Midbrain (tissue), 1 donor: ENCODE data around the gene FOLH1.
"Not testable (repeated sequence)": the region's sequence is repeated elsewhere in the genome, so short reads cannot be mapped to it uniquely, and the experiment has no call there.

Experiments
- DNase-seq: peaks from one replicate; lab custom pipeline; 2025; lab: John Stamatoyannopoulos, UW

FOLH1 gene

DNA sequence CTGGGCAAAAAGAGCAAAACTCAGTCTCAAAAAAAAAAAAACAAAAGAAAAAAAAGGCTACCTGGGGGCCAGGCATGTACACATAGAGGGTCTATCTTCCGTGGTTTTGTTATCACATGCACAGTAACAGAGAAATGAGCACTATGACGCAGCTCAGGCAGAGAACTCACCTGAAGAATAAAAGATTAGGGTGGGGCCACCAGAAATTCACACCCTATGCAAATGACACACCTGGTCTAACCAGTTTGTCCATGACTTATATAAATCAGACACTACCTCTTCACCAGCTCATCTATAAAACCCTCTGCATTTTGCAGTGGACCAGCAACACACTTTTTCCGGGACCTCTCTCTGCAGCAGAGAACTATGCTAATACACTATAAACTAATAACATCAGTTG lies 30.5 kb downstream of the FOLH1 start:
- DNase-seq: not testable (repeated sequence)

DNA sequence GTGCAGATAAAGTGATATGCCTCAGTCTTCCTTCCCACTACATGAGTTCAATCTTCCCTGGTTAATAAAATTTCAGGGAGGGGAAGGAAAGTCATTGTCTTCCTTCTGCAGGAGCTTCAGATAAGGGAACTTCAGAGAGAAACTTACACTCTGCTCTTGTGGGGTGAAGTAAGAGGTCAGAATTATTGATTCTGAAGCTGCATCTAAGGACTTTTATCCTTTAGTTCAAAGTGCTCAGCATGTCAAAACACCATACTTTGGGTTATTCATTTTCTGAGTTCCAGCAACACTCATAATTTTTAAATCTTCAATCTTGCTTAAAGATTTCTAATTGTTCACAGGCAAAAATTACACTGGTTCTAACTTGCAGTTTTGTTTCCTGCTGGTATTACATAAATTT lies 33.0 kb downstream of the FOLH1 start:
- not testable (repeated sequence) for DNase-seq

DNA sequence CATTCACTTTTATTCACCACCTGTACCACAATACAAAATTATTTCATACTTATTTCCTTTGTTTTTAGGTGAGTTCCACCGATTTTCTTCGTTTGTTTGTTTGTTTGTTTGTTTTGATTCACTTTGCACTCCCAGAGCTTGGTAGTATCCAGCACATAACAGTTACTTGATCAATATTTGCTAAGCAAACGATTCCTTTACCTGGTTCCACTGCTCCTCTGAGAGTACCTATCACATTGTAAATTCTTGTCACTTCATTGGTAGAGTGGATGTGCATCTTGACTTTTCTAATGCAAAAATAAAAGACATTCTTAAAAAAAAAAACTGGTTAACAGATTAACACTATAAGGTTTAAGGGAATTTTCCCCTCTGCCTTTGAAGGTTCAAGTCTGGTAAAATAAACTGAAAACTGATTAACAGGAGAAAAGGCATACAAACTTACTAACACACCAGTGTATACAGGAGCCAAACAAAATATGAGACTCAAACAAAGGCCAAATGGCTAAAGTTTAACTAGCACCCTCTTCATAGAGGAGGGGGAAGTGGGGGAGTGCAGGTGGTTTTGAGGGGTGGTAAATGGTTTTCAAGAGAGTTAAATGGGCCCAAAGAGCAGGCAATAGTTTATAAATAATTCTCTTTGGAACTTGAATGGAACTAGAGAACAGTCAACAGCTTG lies 33.6 kb downstream of the FOLH1 start:
- not testable (repeated sequence) for DNase-seq

GRCh38 chr11:49171613-49172012 lies 36.8 kb downstream of the FOLH1 start:
- DNase-seq: peak; percentile 68

- DNase-seq: not testable (repeated sequence)
Observed at GRCh38 chr11:49169579-49169978, 38.8 kb downstream of the FOLH1 start.

GRCh38 chr11:49168992-49169391 lies 39.4 kb downstream of the FOLH1 start:
- not testable (repeated sequence) for DNase-seq

- no peak for DNase-seq
Observed at GRCh38 chr11:49151211-49151610, 57.2 kb downstream of the FOLH1 start.

- not testable (repeated sequence) for DNase-seq
Observed at GRCh38 chr11:49102356-49102755, 106.0 kb downstream of the FOLH1 start.
